Uterus (tissue), 4 donors: ENCODE measurements around the gene ATP10A. TPM values are rescaled to one million over a fixed set of nuclear protein-coding genes. Genes with fewer than 3 reads are reported as not detected.

Experiments used
- DNase-seq, 2 donors: peaks; one replicate each; pipeline ENCODE4 v3.0.0-alpha.2; 2019 to 2020
- H3K27ac ChIP-seq, 2 donors: fragments of 200-600 bp; sonication (generic); 1 replicate in 1 of 2; 2 replicates in 1 of 2; pipeline ENCODE4 v1.5.1; 2016 to 2018
- H3K27me3 ChIP-seq, 2 donors: fragments of 200-600 bp; sonication (generic); one replicate each; pipeline ENCODE4 v1.5.1; 2018 to 2019; ENCODE audit warnings: control low read depth in 1 of 2
- H3K36me3 ChIP-seq, 2 donors: fragments of 200-600 bp; sonication (generic); one replicate each; pipeline ENCODE4 v1.5.1; 2019; ENCODE audit warnings: control low read depth in 1 of 2
- H3K4me1 ChIP-seq, 2 donors: fragments of 200-600 bp; sonication (generic); one replicate each; pipeline ENCODE4 v1.5.1; 2018 to 2019; ENCODE audit warnings: control low read depth in 1 of 2
- H3K4me3 ChIP-seq, 2 donors: fragments of 200-600 bp; sonication (generic); 1 replicate in 1 of 2; 2 replicates in 1 of 2; pipeline ENCODE4 v1.5.1; 2018 to 2019; ENCODE audit warnings: mild to moderate bottlenecking in 1 of 2
- H3K9me3 ChIP-seq, 2 donors: fragments of 200-600 bp; sonication (generic); one replicate each; pipeline ENCODE4 v1.5.1; 2019; ENCODE audit warnings: control low read depth in 1 of 2
- POLR2A ChIP-seq, 2 donors: fragments of 450-650 bp; IDR thresholded peaks; one replicate each; pipeline ENCODE4 v1.6.1; 2016; ENCODE audit warnings: antibody characterized with exemption in 2 of 2, mild to moderate bottlenecking in 1 of 2, moderate library complexity in 1 of 2
- intact Hi-C: fragments of 100-400 bp; cut with DNase I; formaldehyde crosslinking; loops from one replicate; pipeline ENCODE4 v1.15.1; 2023; ENCODE audit warnings: low total_unique reads
- total RNA-seq, 4 donors: library from RNA; depleted of rRNA in 3 of 4; stranded (reverse); fragments of >200 nt in 3 of 4; gene quantifications; one replicate each; pipeline versions ENCODE4 v1.1.0 to v1.2.4, GENCODE V29; 2014 to 2023
- TF ChIP-seq, protein P1 (sequence below), 4 experiments: fragments of 200-600 bp in 2 of 4; fragments of 450-650 bp in 2 of 4; sonication (generic) in 2 of 4; IDR thresholded peaks; one replicate each; pipeline ENCODE4 v1.5.1; 2016 to 2019; ENCODE audit warnings: antibody characterized with exemption in 4 of 4, mild to moderate bottlenecking in 2 of 4, moderate library complexity in 1 of 4
- donor health status: DM: yes; HTN: yes; CAD: no.

Gene ATP10A
- total RNA-seq, 4 donors from 2014 or later, result 0.29 to 3.8 (median 2.5) TPM

DNA sequence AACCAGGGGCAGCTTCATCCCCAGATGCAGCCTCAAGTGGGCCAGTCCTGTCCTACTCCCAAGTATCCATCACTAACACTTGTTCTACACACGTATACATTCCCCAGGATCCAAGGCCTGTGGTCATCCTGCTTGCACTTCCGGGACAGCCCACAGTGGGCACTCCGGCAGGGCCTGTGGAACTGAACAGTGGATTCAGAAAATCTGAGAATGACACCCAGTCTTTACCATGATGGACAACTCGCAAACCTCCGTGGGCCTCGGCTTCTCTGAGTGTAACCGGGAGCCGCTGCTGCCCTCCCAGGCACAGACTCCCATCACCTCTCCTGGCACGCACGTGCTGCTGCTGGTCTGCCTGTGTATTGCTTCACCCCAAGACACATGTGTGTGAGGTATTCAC, 59.6 kb downstream of the ATP10A start:
- Histone ChIP-seq H3K4me3 (no peak overlapping the region), H3K4me1 (no peaks in the 10 kb centered on the region), H3K36me3 (no peaks in the 10 kb centered on the region), H3K27me3 (no peaks in the 10 kb centered on the region), H3K9me3 (no peaks in the 10 kb centered on the region), H3K27ac (no peak overlapping the region)
- intact Hi-C loops, result no loop called here
- TF ChIP-seq POLR2A (IDR thresholded peaks at IDR 0.05), result no peak
- TF ChIP-seq, protein P1, sequence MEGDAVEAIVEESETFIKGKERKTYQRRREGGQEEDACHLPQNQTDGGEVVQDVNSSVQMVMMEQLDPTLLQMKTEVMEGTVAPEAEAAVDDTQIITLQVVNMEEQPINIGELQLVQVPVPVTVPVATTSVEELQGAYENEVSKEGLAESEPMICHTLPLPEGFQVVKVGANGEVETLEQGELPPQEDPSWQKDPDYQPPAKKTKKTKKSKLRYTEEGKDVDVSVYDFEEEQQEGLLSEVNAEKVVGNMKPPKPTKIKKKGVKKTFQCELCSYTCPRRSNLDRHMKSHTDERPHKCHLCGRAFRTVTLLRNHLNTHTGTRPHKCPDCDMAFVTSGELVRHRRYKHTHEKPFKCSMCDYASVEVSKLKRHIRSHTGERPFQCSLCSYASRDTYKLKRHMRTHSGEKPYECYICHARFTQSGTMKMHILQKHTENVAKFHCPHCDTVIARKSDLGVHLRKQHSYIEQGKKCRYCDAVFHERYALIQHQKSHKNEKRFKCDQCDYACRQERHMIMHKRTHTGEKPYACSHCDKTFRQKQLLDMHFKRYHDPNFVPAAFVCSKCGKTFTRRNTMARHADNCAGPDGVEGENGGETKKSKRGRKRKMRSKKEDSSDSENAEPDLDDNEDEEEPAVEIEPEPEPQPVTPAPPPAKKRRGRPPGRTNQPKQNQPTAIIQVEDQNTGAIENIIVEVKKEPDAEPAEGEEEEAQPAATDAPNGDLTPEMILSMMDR (IDR thresholded peaks at IDR 0.05), result no peak
- no peak for DNase-seq

DNA sequence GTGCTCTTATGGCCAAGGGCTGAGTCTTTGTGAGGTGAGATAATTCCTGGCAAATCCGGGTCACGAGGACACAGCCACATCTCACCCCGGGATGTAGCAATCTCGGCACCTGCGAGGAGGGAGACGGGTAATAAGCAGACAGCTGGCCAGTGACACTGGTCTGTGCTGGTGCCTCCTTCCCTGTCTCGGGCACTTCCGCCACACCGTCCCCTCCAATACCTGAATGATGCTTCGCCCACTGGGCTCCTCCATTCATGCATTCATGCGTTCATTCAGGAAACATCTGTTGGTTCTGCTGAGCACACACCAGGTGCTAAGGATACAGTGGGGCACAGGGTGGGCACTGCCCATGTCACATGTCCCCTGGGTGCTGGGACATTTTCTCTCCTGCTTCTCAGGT, 60.1 kb downstream of the ATP10A start:
- Histone ChIP-seq H3K27ac (no peak overlapping the region), H3K4me3 (no peak overlapping the region), H3K4me1 (no peaks in the 10 kb centered on the region), H3K36me3 (no peaks in the 10 kb centered on the region), H3K27me3 (no peaks in the 10 kb centered on the region), H3K9me3 (no peaks in the 10 kb centered on the region)
- intact Hi-C loops, result no loop called here
- DNase-seq, result no peak
- TF ChIP-seq, protein P1 (IDR thresholded peaks at IDR 0.05), result no peak
- TF ChIP-seq POLR2A (IDR thresholded peaks at IDR 0.05), result no peak

DNA sequence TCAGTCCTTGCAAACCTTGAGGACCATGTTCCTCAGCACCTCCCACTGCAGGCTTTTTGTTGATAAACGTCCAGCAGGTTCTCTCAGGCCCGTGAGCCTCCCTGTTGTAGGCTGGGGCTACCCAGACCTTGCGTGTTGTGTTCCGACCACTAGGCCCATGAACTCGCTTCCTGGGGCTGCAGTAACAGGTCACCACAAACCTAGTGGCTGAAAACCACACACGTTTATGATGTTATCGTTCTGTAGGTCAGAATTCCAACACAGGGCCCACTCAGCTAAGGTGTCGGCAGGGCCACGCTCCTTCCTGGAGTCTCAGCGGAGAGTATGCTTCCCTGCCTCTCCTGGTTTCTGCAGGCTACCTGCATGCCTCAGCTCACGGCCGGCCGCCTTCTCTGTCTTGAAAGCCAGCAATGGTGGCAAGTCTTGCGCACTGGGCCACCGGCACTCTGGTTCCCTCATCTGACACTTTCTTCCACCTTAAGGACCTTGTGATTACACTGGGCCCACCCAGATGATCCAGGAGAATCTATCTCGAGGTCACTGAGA, 60.8 kb downstream of the ATP10A start:
- no peak for DNase-seq
- no peaks in the 10 kb centered on the region for H3K27me3 ChIP-seq
- no peaks in the 10 kb centered on the region for H3K9me3 ChIP-seq
- intact Hi-C loops, result no loop called here
- H3K27ac ChIP-seq, result no peak overlapping the region
- no peaks in the 10 kb centered on the region for H3K36me3 ChIP-seq
- TF ChIP-seq, protein P1 (IDR thresholded peaks at IDR 0.05), result no peak
- TF ChIP-seq POLR2A (IDR thresholded peaks at IDR 0.05), result no peak
- no peak overlapping the region for H3K4me3 ChIP-seq
- H3K4me1 ChIP-seq, result no peaks in the 10 kb centered on the region

DNA sequence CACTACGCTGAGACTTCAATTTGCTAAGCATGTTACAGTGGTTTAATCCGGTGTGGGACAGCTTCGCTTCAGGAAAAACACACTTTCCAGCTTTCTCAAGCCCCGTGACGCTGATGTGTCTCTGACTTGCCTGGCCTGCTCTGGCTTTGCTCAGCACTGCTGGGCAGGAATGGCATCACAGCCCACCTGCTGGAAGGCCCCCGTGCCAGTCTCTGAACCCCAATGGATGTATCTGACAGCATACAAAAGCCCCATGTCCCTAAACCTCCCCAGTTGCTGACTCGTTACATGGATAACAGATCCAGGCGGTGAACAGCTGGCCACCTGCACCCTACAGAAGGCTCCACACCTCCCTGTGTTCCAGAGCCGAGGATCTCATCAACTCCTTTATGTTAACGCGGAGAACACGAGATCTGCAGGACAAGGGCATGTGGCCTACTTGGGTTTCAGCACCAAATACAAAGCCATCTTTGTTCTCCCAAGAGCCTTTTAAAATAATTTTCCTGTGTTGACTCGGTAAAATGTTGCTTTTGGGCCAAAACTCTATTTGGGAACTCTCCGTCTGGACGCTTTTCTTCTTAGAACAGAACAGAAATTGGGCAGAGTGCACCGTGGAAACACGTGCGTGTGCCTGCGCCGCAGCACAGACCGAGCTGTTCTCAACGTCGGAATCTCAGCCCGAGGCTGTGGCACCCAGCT, 61.4 kb downstream of the ATP10A start:
- TF ChIP-seq, protein P1 (IDR thresholded peaks at IDR 0.05), result no peak
- TF ChIP-seq POLR2A (IDR thresholded peaks at IDR 0.05), result no peak
- Histone ChIP-seq H3K9me3 (no peaks in the 10 kb centered on the region), H3K27me3 (no peaks in the 10 kb centered on the region), H3K27ac (no peak overlapping the region), H3K4me1 (no peaks in the 10 kb centered on the region), H3K36me3 (no peaks in the 10 kb centered on the region), H3K4me3 (no peak overlapping the region)
- DNase-seq, result no peak
- intact Hi-C loops, result no loop called here

DNA sequence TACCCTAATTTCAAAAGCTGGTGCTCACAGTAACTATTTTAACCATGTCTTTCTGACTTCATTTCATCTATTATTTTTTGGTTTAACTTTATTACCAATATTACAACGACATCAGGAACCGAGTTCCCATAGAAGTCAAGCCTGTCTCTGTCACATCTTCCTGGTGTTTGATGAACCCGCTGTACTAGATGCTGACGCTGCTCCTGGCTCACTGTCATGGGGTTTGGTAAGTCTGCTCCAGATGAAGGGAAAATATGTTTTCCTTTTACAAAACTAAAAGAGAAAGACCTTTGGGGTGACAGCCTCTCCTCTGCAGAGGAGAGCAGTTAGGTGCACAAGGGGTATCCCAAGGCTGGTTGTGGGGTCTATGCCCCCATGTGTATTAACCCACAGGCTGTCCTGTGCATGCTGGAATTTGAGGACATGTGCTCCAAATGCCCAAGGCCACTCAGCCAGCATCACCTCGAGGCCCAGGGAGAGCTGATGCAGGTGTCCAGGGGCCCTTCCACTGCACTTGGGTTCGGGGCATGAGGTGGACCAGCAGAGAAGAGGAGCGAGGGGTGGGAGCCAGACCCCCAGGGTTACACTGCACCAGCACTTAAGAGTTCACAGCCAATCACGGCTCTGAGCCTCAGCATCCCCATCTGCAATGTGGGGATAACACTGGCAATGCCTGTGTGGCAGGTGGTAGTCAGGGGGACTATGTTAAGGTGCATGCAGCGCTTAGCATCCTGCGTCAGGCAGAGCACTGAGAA, 62.2 kb downstream of the ATP10A start:
- intact Hi-C loops, result no loop called here
- Histone ChIP-seq H3K36me3 (no peaks in the 10 kb centered on the region), H3K9me3 (no peaks in the 10 kb centered on the region), H3K4me1 (no peaks in the 10 kb centered on the region), H3K4me3 (no peak overlapping the region), H3K27me3 (no peaks in the 10 kb centered on the region), H3K27ac (no peak overlapping the region)
- no peak for DNase-seq
- TF ChIP-seq, protein P1 (IDR thresholded peaks at IDR 0.05), result no peak
- TF ChIP-seq POLR2A (IDR thresholded peaks at IDR 0.05), result no peak
